Urothelium cell line (cell line): ENCODE results near the gene CLEC4M.
"Not testable (repeated sequence)": the region's sequence is repeated elsewhere in the genome, so short reads cannot be mapped to it uniquely, and the experiment has no call there.

ENCODE experiments used
- DNase-seq: peaks from one replicate; pipeline ENCODE4 v3.0.0; 2011; ENCODE audit warnings: low spot score, mixed read lengths
- FAIRE-seq: peaks from 2 replicates; lab custom pipeline; 2011; peaks lifted over from hg19 to GRCh38; lab: Jason Lieb, UNC

The CLEC4M gene

GRCh38 chr19:7799640-7800355, 36.8 kb downstream of the CLEC4M start:
- peak; percentile 37 for DNase-seq
- no peak for FAIRE-seq

- FAIRE-seq (no peak), DNase-seq (no peak)
These were observed 38.1 kb downstream of the CLEC4M start for GRCh38 chr19:7801020-7801570.

- DNase-seq = no peak
- no peak for FAIRE-seq
These were observed 43.2 kb downstream of the CLEC4M start for GRCh38 chr19:7806234-7806633.

GRCh38 chr19:7806876-7807275, 43.8 kb downstream of the CLEC4M start:
- DNase-seq = no peak
- no peak for FAIRE-seq

- no peak for FAIRE-seq
- DNase-seq = no peak
These were observed 45.1 kb downstream of the CLEC4M start for GRCh38 chr19:7808108-7808507.

GRCh38 chr19:7811989-7812388, 48.9 kb downstream of the CLEC4M start:
- DNase-seq (no peak), FAIRE-seq (no peak)

- DNase-seq = no peak
- FAIRE-seq = no peak
These were observed 52.3 kb downstream of the CLEC4M start for GRCh38 chr19:7815325-7815724.

GRCh38 chr19:7816040-7816439, 53.0 kb downstream of the CLEC4M start:
- DNase-seq, FAIRE-seq: not testable (repeated sequence)

- DNase-seq = no peak
- no peak for FAIRE-seq
These were observed 54.8 kb downstream of the CLEC4M start for GRCh38 chr19:7817801-7818200.

- no peak for FAIRE-seq
These were observed 55.8 kb downstream of the CLEC4M start for GRCh38 chr19:7818806-7819205.

More at GRCh38 chr19:7818806-7819205, 55.8 kb downstream of the CLEC4M start:
- DNase-seq = no peak
